ENCODE results near the gene PDE6B. TPM values are rescaled to one million over a fixed set of nuclear protein-coding genes. Genes with fewer than 3 reads are reported as not detected.

Gene PDE6B
- total and polyA plus RNA-seq, 12 donors, result 0.73 to 6.2 (median 3.6) TPM

DNA sequence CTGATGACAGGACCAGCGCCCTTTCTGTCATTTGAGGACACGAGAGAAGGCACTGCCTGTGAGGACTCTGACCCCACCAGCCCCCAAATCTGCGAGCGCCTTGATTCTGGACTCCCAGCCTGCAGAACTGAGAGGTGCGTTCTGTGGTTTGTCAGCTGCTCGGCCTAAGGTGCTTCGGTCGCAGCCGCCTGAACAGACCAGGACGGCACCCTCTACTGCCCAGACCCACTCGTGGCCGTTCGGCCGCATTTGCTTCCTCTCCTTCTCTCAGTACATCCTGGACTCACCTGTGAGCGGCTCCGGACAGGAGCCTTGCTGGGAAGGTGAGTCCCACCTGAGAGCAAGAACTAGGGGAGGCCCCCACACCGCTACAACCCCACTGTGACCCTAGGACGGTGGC, 88.7 kb downstream of the PDE6B start:
- intact Hi-C loops (cut with DNase I), result no loop called here
- Histone ChIP-seq H3K4me3 (no peak overlapping the region), H3K27ac (no peak overlapping the region), H3K9me3 (no peaks in the 10 kb centered on the region), H3K36me3 (peaks cover 0 to 8% (median 0%) of the 10 kb centered on the region in 9 donors), H3K27me3 (no peaks in the 10 kb centered on the region), H3K4me1 (peaks cover 0 to 20% (median 7%) of the 10 kb centered on the region in 9 donors)
- TF ChIP-seq, protein P1, sequence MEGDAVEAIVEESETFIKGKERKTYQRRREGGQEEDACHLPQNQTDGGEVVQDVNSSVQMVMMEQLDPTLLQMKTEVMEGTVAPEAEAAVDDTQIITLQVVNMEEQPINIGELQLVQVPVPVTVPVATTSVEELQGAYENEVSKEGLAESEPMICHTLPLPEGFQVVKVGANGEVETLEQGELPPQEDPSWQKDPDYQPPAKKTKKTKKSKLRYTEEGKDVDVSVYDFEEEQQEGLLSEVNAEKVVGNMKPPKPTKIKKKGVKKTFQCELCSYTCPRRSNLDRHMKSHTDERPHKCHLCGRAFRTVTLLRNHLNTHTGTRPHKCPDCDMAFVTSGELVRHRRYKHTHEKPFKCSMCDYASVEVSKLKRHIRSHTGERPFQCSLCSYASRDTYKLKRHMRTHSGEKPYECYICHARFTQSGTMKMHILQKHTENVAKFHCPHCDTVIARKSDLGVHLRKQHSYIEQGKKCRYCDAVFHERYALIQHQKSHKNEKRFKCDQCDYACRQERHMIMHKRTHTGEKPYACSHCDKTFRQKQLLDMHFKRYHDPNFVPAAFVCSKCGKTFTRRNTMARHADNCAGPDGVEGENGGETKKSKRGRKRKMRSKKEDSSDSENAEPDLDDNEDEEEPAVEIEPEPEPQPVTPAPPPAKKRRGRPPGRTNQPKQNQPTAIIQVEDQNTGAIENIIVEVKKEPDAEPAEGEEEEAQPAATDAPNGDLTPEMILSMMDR (IDR thresholded peaks at IDR 0.05), result no peak
- DNase-seq (no peak), ATAC-seq (no peak)
- WGBS, 2 donors, result 88 to 91% methylated on average over 18 of the region's 18 CpGs

DNA sequence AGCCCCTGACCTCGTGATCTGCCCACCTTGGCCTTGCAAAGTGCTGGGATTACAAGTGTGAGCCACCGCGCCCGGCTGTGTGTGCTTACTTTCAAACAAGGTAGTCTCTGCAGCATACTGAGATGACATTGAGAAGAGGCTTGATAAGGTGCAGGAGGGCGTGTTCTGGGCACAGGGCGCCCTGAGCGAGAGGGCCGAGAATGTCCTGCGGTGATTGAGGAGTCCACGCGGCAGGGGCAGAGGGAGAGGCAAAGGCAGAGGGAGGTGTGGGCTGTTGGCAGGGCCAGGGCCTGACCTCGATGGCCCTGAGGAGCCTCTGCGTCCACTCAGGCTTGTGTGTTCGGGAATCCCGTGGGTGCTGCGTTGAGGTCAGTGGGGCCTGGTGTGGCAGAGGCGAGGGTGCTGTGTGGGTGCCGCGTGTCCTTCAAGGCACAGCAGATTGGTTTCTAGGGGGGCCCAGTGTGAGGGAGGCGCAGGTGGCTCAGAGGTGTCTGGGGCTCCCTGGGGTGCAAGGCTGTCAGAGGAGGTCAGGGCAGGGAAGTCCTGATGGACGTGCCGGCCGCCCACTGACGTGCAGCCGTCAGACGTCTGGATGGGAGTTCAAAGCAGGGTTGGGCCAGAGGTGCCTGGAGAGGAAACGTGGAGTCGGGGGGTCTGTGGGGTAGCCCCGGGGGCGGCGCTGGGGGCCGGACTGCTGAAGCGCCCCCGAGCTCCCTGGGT, 92.4 kb downstream of the PDE6B start:
- TF ChIP-seq, protein P1 (IDR thresholded peaks at IDR 0.05), result no peak
- Histone ChIP-seq H3K36me3 (peaks cover 0 to 14% (median 0%) of the 10 kb centered on the region in 9 donors), H3K9me3 (no peaks in the 10 kb centered on the region), H3K27ac (no peak overlapping the region), H3K27me3 (no peaks in the 10 kb centered on the region), H3K4me3 (no peak overlapping the region), H3K4me1 (peaks cover 3 to 27% (median 19%) of the 10 kb centered on the region in 9 donors)
- intact Hi-C loops (cut with DNase I), result no loop called here
- ATAC-seq (peak in 5 of 8 donors; percentile 27 to 60 (median 50)), DNase-seq (peak in 1 of 2 donors; percentile 25)
- WGBS, 2 donors, result 74 to 77% methylated on average over 34 of the region's 34 CpGs

DNA sequence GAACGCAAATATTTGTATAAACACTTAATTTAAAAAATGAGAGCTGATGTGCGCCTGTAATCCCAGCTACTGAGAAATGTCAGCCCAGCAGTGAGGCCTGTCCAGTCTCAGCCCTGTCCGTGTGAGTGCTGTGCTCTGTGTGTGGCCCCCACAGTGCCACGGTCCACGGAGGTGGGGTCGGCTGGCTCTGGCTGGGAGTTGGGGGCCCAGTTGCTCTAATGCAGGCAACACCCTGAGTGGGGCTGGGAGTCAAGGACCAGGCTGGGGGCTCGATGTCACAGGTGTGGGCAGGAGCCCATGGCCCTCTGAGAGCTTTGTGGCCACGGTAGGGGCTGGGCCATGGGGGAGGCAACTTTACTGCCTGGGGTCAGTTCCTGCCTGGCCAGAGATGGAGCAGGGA, 93.1 kb downstream of the PDE6B start:
- no peaks in the 10 kb centered on the region for H3K9me3 ChIP-seq
- no peak overlapping the region for H3K4me3 ChIP-seq
- TF ChIP-seq, protein P1 (IDR thresholded peaks at IDR 0.05), result no peak
- no peaks in the 10 kb centered on the region for H3K27me3 ChIP-seq
- 85 to 87% methylated on average over 8 of the region's 8 CpGs for WGBS, 2 donors
- no peak for DNase-seq
- ATAC-seq, result peak in 1 of 8 donors; percentile 20
- peaks cover 0 to 19% (median 0%) of the 10 kb centered on the region in 9 donors for H3K36me3 ChIP-seq
- H3K27ac ChIP-seq, result no peak overlapping the region
- intact Hi-C loops (cut with DNase I), result no loop called here
- peaks cover 3 to 27% (median 19%) of the 10 kb centered on the region in 9 donors for H3K4me1 ChIP-seq

Other genes starting within 250 kb of the PDE6B start
- gene ZNF721, start 126.4 kb upstream of the PDE6B start, total RNA-seq, result 10 to 100 TPM in 9 of 10 donors, 1 to 10 TPM in 1; 9.9 to 17.6 (median 15.3) TPM
- 10 to 100 TPM in 1 of 2 donors, 1 to 10 TPM in 1; 4.9 to 11.3 TPM for gene ZNF721, start 126.4 kb upstream of the PDE6B start, polyA plus RNA-seq
- gene PIGG, start 126.4 kb upstream of the PDE6B start, total RNA-seq, result 10 to 100 TPM; 13.2 to 20.4 (median 17.1) TPM
- 10 to 100 TPM; 12.6 to 49.5 TPM for gene PIGG, start 126.4 kb upstream of the PDE6B start, polyA plus RNA-seq
- not detected for gene TMEM271, start 49.3 kb upstream of the PDE6B start, total RNA-seq
- not detected for gene TMEM271, start 49.3 kb upstream of the PDE6B start, polyA plus RNA-seq
- 1,000 to 10,000 TPM in 5 of 10 donors, 100 to 1,000 TPM in 5; 651 to 1,196 (median 982) TPM for gene ATP5ME, start 48.7 kb downstream of the PDE6B start, total RNA-seq
- gene ATP5ME, start 48.7 kb downstream of the PDE6B start, polyA plus RNA-seq, result 1,000 to 10,000 TPM in 1 of 2 donors, 100 to 1,000 TPM in 1; 999 to 4,239 TPM
- gene MYL5, start 49.0 kb downstream of the PDE6B start, total RNA-seq, result 1 to 10 TPM; 4.0 to 7.5 (median 6.1) TPM
- gene MYL5, start 49.0 kb downstream of the PDE6B start, polyA plus RNA-seq, result 1 to 10 TPM; 3.3 to 8.1 TPM
- 10 to 100 TPM in 9 of 10 donors, 1 to 10 TPM in 1; 9.8 to 16.9 (median 12.3) TPM for gene SLC49A3, start 63.6 kb downstream of the PDE6B start, total RNA-seq
- gene SLC49A3, start 63.6 kb downstream of the PDE6B start, polyA plus RNA-seq, result 10 to 100 TPM in 1 of 2 donors, 1 to 10 TPM in 1; 8.8 to 28.5 TPM
- 10 to 100 TPM; 17.5 to 26.1 (median 20.9) TPM for gene PCGF3, start 80.3 kb downstream of the PDE6B start, total RNA-seq
- gene PCGF3, start 80.3 kb downstream of the PDE6B start, polyA plus RNA-seq, result 10 to 100 TPM; 21.7 to 50.8 TPM
- gene CPLX1, start 200.6 kb downstream of the PDE6B start, total RNA-seq, result 1 to 10 TPM; 1.5 to 4.8 (median 2.2) TPM
- gene CPLX1, start 200.6 kb downstream of the PDE6B start, polyA plus RNA-seq, result 10 to 100 TPM in 1 of 2 donors, 1 to 10 TPM in 1; 2.1 to 10.8 TPM

Measured in heart right ventricle (tissue), 16 donors.